ENCODE data around the gene MST1R. TPM values are rescaled to one million over a fixed set of nuclear protein-coding genes. Genes with fewer than 3 reads are reported as not detected.
A peak's percentile ranks its signal among the peaks of the same experiment; 100 is the strongest.

The MST1R gene
- total RNA-seq, 1 donor from 2014 or later = 0.67 TPM

DNA sequence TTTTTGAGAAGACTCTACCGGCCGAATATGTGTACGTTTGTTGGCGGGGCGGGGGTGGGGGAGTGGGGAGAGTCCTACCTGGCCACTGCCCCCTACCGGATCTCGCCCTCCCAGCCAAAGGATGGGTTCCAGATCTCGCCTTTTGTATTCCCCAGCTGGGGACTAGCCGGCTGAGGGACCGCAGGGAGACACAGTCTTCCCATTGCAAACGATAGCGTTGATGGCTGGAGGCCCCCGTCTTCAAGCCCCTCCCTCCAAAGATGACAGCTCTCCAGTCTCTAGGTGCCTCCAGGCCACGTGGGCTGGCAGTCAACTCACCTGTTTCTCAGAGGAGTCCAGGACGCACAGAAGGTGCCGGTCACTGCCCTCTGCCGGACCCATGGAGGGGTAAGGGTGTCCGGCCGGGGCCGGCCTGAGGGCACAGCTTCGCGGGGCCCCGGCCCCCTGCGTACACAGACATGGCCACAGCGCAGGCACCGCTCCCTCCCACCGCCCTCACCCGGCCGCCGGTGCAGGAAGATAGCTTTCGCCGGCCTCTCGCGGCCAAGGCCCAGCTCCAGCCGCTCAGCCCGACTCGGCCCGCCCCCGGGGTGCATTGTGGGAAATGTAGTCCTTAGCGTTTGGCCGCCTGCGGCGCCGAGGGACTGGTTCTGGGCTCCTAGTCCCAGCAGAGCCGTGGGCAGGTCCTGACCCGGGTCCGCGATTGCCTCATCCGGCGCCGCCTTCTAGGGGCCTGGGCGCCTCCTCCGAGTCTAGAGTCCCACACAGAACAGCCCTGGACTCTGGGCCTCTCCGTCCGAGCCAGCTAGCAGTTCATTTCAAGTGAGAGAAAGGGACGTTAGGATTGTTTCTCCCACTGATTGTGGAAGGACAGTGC lies 25.9 kb upstream of the MST1R start, which contains the start of gene MON1A:
TSS of gene MON1A (minus strand) at position 521 of the 877 bp plus-strand sequence. CDS start 16,465 bp downstream, outside the sequence.
- peak; percentile 98 for DNase-seq (ENCODE audit: low spot score)
- no peaks in the 10 kb centered on the region for H3K9me3 Mint-ChIP-seq (ENCODE audit: unreplicated experiment)
- no peaks in the 10 kb centered on the region for H3K36me3 Mint-ChIP-seq (ENCODE audit: low read depth, unreplicated experiment)
- H3K27me3 Mint-ChIP-seq (ENCODE audit: unreplicated experiment) = peaks cover 5% of the 10 kb centered on the region
- TF ChIP-seq, protein P1, sequence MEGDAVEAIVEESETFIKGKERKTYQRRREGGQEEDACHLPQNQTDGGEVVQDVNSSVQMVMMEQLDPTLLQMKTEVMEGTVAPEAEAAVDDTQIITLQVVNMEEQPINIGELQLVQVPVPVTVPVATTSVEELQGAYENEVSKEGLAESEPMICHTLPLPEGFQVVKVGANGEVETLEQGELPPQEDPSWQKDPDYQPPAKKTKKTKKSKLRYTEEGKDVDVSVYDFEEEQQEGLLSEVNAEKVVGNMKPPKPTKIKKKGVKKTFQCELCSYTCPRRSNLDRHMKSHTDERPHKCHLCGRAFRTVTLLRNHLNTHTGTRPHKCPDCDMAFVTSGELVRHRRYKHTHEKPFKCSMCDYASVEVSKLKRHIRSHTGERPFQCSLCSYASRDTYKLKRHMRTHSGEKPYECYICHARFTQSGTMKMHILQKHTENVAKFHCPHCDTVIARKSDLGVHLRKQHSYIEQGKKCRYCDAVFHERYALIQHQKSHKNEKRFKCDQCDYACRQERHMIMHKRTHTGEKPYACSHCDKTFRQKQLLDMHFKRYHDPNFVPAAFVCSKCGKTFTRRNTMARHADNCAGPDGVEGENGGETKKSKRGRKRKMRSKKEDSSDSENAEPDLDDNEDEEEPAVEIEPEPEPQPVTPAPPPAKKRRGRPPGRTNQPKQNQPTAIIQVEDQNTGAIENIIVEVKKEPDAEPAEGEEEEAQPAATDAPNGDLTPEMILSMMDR (IDR thresholded peaks at IDR 0.05; ENCODE audit: unreplicated experiment) = peak; percentile 21
- H3K4me3 Mint-ChIP-seq (ENCODE audit: unreplicated experiment) = peak within 1 kb of the TSS; percentile 91
- H3K4me1 Mint-ChIP-seq (ENCODE audit: unreplicated experiment) = peaks cover 13% of the 10 kb centered on the region
- peak within 1 kb of the TSS; percentile 36 for H3K27ac Mint-ChIP-seq (ENCODE audit: unreplicated experiment)

DNA sequence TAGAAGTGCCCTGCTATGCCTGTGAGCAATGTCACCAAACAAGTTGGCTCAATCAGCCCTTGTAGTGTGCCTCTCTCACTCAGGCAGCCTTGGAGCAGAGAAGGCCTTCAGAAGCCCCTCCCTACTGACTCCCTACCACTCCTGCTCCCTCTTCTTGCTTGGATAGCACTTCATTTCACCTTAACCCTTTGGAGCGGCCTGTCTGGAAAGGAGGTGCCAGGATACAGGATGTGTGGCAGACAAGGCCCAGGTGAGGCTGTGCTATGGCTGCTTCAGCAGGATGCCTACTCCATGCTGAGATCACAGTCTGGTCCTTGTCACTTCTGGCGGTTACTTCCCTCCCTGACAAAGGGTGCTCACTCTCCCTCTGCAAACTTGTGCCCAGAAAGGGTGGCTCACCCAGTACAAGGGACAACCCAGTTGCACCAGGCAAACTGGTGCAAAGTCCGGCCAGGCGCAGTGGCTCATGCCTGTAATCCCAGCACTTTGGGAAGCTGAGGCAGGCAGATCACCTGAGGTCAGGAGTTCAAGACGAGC lies 24.9 kb upstream of the MST1R start:
- Mint-ChIP-seq H3K36me3 (ENCODE audit: low read depth, unreplicated experiment) (peaks cover 3% of the 10 kb centered on the region), H3K4me1 (ENCODE audit: unreplicated experiment) (peaks cover 13% of the 10 kb centered on the region), H3K9me3 (ENCODE audit: unreplicated experiment) (no peaks in the 10 kb centered on the region), H3K4me3 (ENCODE audit: unreplicated experiment) (peak overlapping the region; percentile 91), H3K27me3 (ENCODE audit: unreplicated experiment) (peaks cover 5% of the 10 kb centered on the region), H3K27ac (ENCODE audit: unreplicated experiment) (no peak overlapping the region)
- TF ChIP-seq, protein P1 (IDR thresholded peaks at IDR 0.05; ENCODE audit: unreplicated experiment) = no peak
- no peak for DNase-seq (ENCODE audit: low spot score)

DNA sequence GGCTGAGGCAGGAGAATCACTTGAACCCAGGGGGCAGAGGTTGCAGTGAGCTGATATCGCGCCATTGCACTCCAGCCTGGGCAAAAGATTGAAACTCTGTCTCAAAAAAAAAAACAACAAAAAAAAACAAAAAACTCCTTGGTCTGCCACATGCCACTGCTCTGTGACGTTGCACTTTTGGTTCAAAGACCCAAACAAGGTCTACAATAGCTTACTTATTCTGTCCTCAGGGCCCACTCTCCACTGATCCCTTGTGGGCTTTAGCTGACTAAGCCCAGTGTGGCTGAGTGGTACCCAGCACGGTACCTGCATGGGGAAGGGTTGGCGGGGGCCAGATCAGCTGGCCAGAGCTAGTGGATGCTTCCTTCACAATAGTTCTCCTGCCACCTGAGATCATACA lies 24.1 kb upstream of the MST1R start:
- Mint-ChIP-seq H3K27me3 (ENCODE audit: unreplicated experiment) (peaks cover 5% of the 10 kb centered on the region), H3K36me3 (ENCODE audit: low read depth, unreplicated experiment) (peaks cover 3% of the 10 kb centered on the region), H3K4me1 (ENCODE audit: unreplicated experiment) (peaks cover 13% of the 10 kb centered on the region), H3K27ac (ENCODE audit: unreplicated experiment) (no peak overlapping the region), H3K4me3 (ENCODE audit: unreplicated experiment) (peak overlapping the region; percentile 59), H3K9me3 (ENCODE audit: unreplicated experiment) (no peaks in the 10 kb centered on the region)
- TF ChIP-seq, protein P1 (IDR thresholded peaks at IDR 0.05; ENCODE audit: unreplicated experiment) = no peak
- no peak for DNase-seq (ENCODE audit: low spot score)

DNA sequence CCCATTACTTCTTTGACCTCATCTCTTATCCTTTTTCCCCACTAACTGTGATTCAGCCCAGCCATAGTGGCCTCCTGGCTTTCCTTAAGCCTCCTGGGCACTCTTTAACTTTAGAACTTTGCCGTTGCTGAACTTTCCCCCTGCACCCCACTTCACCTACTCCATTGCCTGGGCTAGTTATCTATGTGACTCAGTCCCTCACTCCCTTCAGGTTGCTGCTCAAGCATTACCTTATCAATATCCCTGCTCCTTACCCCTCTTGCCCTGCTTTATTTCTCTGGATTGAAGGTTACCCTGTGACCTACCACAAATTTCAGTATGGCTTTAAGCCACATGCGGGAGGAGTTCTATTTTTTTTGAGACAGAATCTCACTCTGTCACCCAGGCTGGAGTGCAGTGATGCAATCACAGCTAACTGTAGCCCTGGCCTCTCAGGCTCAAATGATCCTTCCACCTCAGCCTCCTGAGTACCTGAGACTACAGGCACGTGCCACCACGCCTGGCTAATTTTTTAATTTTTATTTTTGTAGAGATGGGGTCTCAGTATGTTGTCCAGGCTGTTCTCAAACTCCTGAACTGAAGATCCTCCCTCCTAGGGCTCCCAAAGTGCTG lies 22.6 kb upstream of the MST1R start:
- peaks cover 11% of the 10 kb centered on the region for H3K4me1 Mint-ChIP-seq (ENCODE audit: unreplicated experiment)
- H3K27me3 Mint-ChIP-seq (ENCODE audit: unreplicated experiment) = peaks cover 5% of the 10 kb centered on the region
- no peaks in the 10 kb centered on the region for H3K9me3 Mint-ChIP-seq (ENCODE audit: unreplicated experiment)
- H3K36me3 Mint-ChIP-seq (ENCODE audit: low read depth, unreplicated experiment) = peaks cover 3% of the 10 kb centered on the region
- TF ChIP-seq, protein P1 (IDR thresholded peaks at IDR 0.05; ENCODE audit: unreplicated experiment) = no peak
- no peak for DNase-seq (ENCODE audit: low spot score)
- no peak overlapping the region for H3K27ac Mint-ChIP-seq (ENCODE audit: unreplicated experiment)
- H3K4me3 Mint-ChIP-seq (ENCODE audit: unreplicated experiment) = no peak overlapping the region

Measured in endothelial cell (in vitro differentiated cells).